ENCODE data around the gene RBM33.

GRCh38 chr7:155765458-155765857 is 121.0 kb downstream of the RBM33 start:
- no peak for TF ChIP-seq POLR2AphosphoS5 (IDR thresholded peaks at IDR 0.05; ENCODE audit: borderline replicate concordance, low read depth, low read length)
- no peak for TF ChIP-seq EZH2 (IDR thresholded peaks at IDR 0.05)
- no peak for TF ChIP-seq FOXP2 (optimal IDR thresholded peaks at IDR 0.05; ENCODE audit: control extremely low read depth, extremely low read length, insufficient read depth)
